Kidney capillary endothelial cell (primary cell): ENCODE data around the gene BCAS3.

ENCODE experiments used
- DNase-seq: peaks from one replicate; pipeline ENCODE4 v3.0.0-alpha.2; 2018; ENCODE audit warnings: low spot score

The BCAS3 gene

DNA sequence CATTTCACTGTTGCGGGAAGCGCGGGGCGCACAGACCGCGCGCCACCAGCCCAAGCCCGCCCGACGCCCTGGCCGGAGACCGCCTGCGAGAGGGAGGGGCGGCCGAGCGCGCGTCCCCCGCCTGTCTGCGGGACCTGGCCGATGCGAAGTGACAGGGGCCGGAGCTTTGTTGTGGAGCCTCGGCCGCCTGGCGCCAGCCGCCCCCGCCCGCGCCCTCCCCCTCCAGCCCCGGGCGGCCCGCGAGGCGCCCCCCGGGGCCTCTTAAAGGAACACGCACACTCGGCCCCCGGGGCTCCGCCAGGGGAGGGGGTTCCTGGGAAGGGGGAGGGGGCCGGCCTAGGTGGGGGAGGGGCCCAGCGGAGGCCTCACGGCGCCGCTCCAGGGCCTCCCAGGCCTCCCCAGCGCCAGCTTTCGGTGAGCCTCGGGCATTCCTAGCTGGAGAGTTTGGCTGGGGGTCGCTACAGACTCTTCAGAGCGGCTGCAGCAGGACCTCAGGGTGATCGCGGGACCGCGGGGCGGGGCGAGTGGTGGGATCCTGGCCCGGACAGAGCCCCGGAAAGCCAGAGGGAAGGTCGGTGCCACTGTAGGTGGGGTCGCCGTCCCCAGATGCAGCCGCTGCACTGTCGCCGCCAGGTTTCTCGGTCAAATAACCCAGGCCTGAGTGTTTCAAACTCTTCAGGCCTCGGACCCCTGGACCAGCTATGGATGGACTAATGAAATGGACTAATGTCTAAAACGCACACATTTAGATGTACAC is 719.6 kb downstream of the BCAS3 start:
- DNase-seq, result no peak

DNA sequence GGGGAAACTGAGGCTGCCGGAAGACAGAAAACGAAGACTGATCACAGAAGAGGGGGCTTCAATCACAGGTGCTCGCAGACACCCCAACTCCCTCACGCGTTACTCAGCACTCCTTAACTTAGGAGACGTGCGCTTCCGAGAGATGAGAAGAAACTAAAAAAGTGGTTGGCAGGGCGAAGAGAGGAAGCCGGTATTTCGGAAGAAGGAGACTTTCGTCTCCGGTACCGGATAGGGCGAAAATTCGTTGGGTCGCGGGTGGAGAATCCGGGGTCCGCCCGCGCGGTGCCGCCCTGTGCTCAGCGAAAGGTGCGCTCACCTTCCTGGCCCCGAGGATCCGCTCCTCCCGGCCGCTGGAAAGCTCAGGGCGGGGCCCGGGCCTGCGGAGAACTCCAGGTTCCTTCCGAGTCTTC is 721.1 kb downstream of the BCAS3 start:
- DNase-seq, result no peak

DNA sequence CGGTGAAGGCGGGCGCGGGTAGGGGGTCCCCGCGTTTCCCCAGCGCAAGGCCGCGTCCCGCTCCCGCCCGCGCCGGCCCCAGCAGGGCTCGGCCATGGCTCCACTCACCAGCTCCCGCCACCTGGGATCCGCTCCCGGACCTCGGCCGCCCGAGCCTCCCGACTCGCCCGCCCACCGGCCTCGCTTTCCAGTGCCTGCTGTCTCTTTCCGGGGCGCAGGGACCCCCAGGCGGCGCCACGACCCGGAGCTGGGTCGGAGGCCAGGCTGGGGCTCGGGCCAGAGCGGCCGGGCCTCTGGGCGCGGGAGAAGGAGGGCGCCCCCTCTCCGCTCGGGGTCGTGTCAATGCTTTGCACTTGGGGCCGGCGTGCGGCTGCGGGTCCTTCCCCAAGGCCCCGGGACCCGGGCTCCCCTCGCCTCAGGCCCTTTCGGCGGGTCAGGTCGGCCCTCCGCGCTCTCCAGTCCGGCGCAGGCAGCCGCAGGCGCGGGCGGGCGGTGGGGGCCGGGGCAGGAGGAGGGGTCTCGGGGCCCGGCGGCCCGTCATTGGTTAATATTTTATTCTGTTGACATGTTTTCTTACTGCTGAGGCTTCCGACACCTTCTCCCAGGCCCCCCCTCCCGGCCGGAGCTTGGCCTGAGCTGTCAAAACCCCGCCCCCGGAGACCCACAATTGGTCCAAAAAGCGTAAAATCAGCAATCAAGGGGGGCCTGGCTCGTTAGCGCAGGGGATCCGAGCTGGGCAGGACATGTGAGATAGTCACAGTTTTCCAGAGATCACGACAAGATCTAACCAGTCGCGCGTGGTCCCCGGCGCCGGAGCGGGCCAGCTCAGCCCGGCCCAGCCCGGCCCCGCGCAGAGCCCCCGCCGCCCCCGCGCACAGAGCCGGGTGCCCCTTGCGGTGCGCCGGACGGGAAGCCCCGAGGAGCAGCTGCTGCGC is 721.7 kb downstream of the BCAS3 start, which contains the start of gene TBX2:
Gene TBX2 (plus strand): TSS at position 713 of the 935 bp plus-strand sequence. CDS start 334 bp downstream, outside the sequence.
- DNase-seq, result no peak

DNA sequence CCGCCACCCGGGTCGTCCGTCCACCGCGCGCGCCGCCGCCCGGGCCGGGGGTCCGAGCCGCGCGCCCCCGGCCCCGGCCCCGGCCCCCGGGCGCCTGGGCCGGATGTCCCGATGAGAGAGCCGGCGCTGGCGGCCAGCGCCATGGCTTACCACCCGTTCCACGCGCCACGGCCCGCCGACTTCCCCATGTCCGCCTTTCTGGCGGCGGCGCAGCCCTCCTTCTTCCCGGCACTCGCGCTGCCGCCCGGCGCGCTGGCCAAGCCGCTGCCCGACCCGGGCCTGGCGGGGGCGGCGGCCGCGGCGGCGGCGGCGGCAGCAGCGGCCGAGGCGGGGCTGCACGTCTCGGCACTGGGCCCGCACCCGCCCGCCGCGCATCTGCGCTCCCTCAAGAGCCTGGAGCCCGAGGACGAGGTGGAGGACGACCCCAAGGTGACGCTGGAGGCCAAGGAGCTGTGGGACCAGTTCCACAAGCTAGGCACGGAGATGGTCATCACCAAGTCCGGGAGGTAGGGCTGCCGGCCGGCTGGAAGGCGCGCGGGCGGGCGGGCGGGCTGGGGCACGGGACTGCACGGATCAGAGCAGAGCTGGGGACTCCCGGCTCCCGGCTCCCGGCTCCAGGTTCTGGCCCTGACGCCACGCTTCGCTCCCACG is 722.5 kb downstream of the BCAS3 start:
- no peak for DNase-seq

DNA sequence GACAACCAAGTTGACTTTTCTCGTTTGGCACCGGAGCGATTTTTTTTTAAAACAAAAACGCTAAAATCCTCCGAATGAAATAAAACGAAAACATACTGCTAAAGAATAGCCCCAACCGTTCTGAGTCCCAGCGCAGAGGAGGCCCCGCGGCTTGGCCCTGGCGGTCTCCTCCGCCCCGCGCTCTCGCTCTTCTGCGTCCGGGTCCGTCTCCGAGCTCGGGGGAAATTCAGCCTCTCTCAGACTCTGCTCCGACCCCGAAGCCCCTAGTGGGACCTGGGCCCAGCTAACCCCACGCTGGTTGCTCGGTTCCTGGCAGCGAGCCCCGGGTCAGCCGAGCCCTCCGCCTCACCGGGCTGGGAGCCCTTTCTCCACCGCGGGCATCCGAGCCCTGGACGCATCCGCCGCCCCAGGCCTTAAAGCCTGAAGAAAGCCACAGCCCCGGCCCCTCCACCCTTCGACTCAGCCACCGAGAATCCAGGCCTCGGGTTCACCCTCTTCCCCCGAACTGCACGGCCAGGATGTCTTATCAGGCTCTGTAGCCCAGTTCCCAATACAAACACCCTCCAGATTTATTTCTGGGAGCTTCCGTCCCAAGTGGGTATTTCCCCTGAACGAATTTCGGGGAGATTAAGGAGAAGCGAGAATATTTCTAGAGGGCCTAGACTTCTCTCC is 723.2 kb downstream of the BCAS3 start:
- DNase-seq, result no peak

DNA sequence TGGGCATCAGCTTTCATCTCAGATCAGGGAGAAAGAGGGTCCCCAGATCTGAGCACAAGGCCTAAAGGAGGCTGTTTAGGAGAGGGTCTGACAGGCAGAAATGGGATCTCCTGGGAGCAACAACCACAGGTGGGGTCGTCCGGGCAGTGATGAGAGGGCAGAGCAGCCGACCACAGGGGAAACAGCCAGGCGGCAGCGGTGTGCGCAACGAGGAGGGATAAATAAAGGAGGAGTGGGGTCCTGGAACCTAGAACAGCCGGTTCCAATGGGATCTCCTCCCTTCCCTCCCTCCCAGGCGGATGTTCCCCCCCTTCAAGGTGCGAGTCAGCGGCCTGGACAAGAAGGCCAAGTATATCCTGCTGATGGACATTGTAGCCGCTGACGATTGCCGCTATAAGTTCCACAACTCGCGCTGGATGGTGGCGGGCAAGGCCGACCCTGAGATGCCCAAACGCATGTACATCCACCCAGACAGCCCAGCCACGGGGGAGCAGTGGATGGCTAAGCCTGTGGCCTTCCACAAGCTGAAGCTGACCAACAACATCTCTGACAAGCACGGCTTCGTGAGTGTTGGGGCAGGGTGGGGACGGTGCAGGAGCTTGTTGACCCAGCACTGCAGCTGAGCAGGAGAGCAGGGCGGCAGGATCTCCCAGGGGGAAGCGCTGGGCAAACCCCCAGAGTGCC is 723.9 kb downstream of the BCAS3 start:
- DNase-seq, result no peak

DNA sequence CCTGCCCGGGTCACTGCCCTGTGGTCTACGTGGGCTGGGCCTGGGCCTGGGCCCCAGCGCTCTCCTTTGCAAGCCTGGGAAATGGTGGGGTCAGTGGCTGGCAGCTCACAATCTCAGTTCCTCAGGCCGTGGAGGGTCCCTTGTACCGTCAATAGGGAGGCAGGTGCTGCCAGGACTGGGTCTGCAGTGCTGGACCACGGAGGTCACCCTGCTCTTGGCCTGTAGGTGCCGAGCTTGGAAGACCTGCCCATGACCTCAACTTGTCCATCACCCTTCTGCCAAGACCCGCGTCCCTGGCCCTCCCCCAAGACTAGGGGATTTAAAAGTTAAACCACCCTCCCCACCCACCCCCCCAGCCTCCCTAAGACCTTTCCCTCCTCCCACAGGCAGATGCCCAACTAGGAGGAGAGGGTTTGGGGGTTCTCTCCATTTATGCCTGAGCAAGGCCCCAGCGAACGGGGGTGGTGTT is 724.5 kb downstream of the BCAS3 start:
- DNase-seq, result no peak

DNA sequence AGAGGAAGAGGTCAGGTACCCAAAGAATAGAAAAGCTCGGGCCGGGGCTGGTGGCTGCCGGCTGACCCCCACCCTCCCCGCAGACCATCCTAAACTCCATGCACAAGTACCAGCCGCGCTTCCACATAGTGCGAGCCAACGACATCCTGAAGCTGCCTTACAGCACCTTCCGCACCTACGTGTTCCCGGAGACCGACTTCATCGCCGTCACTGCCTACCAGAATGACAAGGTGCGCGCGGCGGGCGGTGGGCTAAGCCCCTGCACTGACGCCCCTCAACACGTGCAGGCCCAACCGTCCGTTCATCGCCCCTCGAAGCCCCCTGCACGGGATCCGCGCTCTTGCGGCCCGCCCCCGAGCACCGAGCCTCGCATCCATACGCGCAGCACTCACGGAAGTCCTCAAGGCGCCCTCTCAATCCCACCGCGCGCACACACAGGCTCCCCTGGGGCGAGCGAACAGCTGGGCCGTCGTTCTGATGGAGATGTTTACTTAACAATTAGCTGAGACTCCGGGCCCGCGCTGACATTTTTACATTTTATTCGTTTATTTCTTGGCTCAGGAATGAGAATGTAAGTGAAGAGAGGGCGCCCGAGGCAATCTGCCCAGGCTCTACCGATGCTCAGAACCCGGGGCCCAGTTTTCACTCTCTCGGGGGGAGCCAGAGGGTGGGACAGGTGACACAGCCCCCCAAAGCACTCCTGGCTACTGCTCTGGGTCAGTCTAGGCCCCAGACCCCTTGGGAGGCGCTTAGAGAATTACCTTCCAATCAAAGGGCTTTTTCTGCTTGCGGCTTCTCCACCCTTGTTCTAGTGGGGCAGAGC is 725.5 kb downstream of the BCAS3 start:
- no peak for DNase-seq

DNA sequence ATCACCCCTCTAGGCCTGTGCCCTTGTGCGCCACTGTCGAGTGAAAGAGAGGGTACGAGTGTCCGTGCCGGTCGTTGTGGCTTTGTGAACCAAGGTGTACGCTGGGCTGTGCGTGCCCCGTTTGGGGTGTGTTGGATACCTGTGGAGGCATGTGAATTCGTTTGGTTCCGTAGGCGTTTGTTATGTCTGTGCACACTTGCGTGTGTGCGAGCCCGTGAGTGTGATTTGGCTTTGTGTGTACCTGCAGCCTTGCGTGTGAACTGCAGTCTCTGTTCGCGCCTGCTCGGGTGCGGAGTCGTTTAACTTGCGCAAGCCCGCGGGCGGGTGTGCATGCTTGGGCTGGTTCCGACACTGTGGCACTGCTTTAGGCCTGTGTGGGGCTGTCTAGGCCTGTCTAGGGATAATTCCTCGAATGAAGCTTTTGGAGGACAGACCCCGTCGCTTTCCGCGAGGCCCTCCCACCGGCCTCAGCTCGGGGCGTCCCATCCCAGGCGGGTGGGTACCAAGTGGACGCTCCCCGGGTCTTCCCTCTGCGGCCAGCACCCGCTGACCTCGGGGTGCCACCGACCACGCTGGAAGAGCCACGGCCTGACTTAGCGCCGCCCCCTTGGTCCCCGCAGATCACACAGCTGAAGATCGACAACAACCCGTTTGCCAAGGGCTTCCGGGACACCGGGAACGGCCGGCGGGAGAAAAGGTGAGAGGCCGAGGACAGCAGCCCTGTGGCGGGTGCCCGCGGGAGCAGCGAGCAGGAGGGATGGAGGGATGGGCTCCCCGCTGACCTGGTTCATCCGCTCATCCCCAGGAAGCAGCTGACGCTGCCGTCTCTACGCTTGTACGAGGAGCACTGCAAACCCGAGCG is 726.4 kb downstream of the BCAS3 start:
- DNase-seq, result no peak

DNA sequence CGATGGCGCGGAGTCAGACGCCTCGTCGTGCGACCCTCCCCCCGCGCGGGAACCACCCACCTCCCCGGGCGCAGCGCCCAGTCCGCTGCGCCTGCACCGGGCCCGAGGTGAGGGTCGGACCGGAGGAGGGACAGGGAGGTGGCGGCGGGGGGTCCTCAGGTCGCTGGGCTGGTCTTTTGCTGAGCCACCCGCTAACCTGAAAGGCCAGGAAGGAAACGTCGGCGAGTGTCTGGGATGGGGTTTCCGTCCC is 726.9 kb downstream of the BCAS3 start:
- DNase-seq, result no peak

DNA sequence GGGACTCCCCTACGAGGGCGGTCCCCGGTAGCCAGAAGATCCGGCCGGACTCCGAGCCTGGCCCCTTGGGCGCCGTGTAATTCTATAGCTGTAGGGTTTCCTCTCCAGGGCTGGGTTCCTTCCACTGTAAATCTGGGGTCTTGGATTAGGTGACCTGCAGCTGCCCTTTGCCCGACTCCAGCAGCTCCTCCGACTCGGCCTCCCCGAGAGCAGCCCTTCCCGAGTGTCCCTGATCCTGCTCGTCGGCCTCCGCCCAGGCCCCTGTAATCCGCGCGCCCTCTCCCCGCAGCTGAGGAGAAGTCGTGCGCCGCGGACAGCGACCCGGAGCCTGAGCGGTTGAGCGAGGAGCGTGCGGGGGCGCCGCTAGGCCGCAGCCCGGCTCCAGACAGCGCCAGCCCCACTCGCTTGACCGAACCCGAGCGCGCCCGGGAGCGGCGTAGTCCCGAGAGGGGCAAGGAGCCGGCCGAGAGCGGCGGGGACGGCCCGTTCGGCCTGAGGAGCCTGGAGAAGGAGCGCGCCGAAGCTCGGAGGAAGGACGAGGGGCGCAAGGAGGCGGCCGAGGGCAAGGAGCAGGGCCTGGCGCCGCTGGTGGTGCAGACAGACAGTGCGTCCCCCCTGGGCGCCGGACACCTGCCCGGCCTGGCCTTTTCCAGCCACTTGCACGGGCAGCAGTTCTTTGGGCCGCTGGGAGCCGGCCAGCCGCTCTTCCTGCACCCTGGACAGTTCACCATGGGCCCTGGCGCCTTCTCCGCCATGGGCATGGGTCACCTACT is 727.4 kb downstream of the BCAS3 start:
- DNase-seq, result no peak

DNA sequence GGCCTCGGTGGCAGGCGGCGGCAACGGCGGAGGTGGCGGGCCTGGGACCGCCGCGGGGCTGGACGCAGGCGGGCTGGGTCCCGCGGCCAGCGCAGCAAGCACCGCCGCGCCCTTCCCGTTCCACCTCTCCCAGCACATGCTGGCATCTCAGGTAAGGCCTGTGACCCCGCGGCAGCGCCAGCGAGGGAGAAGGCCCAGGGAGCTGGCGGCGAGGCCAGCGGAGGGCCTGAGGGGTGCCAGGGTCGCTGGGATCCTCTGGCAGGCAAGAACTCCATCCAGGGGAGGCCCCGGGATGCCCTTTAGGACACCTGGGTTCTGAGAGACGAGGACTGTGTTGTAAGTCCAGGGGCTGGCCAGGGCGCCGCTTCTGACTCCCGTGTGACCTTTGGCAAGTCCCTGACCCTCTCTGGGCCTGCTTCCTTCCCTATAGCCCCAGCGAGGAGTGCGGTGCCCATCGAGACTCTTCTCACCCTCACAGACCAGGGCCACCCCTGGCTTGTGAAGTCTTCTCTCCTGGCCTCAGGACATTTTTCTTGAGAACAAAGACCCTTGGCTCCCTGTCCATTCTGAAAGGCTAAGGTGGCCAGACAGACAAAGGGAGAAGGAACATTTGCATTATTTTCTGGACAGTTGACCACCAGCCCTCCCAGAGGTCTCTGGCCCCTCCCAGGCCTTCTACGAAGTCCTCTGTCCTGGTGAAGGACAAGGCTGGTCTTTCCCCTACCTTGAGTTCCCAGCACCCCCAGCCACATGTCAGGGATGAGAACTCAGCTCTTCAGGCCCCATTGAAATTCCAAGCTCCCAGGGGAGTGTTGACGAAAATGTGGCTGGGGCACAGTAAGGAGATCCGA is 728.3 kb downstream of the BCAS3 start:
- DNase-seq, result no peak

DNA sequence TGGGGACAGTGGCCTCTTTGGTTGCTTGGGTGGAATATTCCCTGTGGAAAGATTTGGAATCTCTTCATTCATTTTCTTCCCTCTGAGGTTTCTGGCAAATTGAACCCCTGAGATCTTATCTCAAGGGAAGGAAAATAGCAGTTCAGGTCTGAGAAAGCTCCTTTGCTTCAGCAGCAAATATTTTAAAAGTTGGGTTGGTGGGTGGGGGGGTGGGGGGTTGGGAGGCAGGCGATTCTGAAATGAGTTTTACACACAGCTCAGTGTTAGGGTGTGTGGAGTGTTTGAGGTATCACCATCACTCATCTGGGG is 728.8 kb downstream of the BCAS3 start:
- no peak for DNase-seq

DNA sequence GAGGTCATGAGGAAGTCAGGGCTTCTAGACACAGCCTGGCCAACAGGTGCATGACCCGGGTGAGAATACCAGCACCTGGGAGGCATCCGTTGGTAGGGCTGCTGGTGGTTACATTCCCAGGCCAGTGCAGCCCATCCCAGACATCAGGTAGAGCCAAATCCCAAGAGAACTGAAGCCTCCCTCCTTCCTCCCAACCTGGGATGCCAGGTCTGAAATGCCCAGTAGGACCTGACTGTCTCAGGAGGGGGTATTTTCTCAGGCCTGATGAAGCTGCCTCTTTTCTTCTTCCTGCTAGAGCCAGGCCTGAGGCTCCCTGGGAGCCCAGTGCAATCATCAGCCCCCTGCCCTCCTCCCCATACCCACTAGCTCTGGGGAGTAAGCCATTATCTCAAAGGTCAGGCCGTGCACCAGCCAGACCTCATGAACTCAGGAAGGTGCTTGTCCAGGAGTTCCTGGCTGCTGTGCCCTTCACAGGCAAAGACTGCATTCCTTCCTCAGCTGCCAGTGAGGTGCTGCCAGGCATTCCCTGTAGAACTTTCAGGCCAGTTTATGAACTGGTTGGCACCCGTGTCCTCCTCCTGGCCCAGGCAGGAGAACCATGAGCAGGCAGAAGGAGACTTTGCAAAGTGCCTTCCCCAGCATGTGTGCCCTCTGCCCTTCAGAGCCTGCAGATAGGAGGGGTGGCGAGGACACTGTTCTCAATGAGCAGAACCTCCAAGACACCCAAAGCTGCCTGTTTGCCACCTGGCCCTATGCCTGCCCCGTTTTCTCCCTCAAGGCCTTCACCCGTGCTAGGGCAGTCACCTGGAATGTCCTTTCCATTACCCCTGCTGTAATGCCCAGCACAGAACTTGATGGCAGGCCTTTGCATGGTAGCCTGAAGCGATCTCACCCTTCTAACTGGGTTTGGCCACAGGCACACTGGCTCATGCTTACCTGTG is 729.6 kb downstream of the BCAS3 start:
- DNase-seq, result no peak

DNA sequence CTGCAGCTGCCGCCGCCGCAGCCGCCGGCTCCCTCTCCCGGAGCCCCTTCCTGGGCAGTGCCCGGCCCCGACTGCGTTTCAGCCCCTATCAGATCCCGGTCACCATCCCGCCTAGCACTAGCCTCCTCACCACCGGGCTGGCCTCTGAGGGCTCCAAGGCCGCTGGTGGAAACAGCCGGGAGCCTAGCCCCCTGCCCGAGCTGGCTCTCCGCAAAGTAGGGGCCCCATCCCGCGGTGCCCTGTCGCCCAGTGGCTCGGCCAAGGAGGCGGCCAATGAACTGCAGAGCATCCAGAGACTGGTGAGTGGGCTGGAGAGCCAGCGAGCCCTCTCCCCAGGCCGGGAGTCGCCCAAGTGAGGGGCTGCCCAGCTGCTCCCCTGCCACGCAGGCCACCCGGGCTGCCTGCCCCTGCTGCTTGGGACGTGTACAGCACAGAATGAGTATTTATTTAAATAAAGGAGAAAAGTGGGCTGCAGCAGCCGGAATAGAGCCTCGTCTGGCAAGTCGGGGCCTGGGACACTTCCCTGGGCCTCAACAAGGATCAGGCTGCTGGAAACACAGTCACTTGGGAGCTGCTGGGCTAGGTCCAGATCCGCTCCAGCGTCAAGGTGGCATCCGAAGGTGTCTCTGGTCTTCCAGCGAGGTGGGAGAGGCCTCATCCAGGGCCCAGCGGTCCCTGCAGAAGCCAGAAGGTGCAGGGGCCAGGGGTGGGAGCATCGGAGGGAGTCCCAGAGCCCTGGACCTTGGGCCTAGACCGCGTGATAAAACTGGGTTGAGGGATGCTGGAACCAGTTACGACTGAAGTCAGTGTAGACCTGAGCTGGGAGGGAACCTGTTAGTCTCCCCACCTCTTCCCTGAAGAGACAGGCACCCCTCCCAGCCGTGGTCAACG is 730.7 kb downstream of the BCAS3 start:
- DNase-seq, result no peak
